B cell (primary cell): ENCODE measurements around the gene SLC35F2. TPM values are rescaled to one million over a fixed set of nuclear protein-coding genes. Genes with fewer than 3 reads are reported as not detected.

Source experiments
- polyA plus RNA-seq: library from polyadenylated mRNA; depleted of rRNA; stranded (reverse); fragments of >200 nt; gene quantifications from 2 replicates; pipeline ENCODE4 v1.2.3, GENCODE V29; 2012
- total RNA-seq, 2 donors: library from RNA; stranded (reverse); fragments of 120-200 nt in 1 of 2; gene quantifications; 1 replicate in 1 of 2; 2 replicates in 1 of 2; pipeline versions ENCODE4 v1.2.3 to v1.2.4, GENCODE V29; 2013 to 2022

The SLC35F2 gene
- total and polyA plus RNA-seq, 2 donors (not counting 1 experiment from before 2014, with no cell fraction given) = 10.9 TPM

Other genes with a start within 250 kb of the SLC35F2 start
- gene SLN, start 146.7 kb downstream of the SLC35F2 start, total RNA-seq = not detected in 2 replicates
- gene SLN, start 146.7 kb downstream of the SLC35F2 start, polyA plus RNA-seq = not detected in 2 replicates
- gene RAB39A, start 69.7 kb upstream of the SLC35F2 start, total RNA-seq = 2.4 TPM in 2 replicates
- 0.65 and 1.3 TPM in 2 replicates for gene RAB39A, start 69.7 kb upstream of the SLC35F2 start, polyA plus RNA-seq
- gene CUL5, start 150.1 kb upstream of the SLC35F2 start, total RNA-seq = 44.1 and 47.0 TPM in 2 replicates
- gene CUL5, start 150.1 kb upstream of the SLC35F2 start, polyA plus RNA-seq = 29.4 and 44.3 TPM in 2 replicates